HFFc6 (cell line): ENCODE results near the gene GSS. TPM values are rescaled to one million over a fixed set of nuclear protein-coding genes. Genes with fewer than 3 reads are reported as not detected.
"Not testable (repeated sequence)": the region's sequence is repeated elsewhere in the genome, so short reads cannot be mapped to it uniquely, and the experiment has no call there.

Experiments
- DNase-seq: peaks from one replicate; pipeline ENCODE4 v3.0.0-alpha.2; 2018
- H3K27ac Mint-ChIP-seq: 2 replicates; pipeline ENCODE4 v1.8.0; 2020; ENCODE audit warnings: mild to moderate bottlenecking, mixed read lengths
- H3K27me3 Mint-ChIP-seq: 2 replicates; pipeline ENCODE4 v1.8.0; 2021; ENCODE audit warnings: mild to moderate bottlenecking, moderate library complexity, mixed read lengths; ENCODE audit not compliant: insufficient read depth
- H3K36me3 Mint-ChIP-seq: 2 replicates; pipeline ENCODE4 v1.8.0; 2021; ENCODE audit warnings: low read depth, mixed read lengths
- H3K4me1 Mint-ChIP-seq: 2 replicates; pipeline ENCODE4 v1.8.0; 2020; ENCODE audit warnings: low read depth, mixed read lengths
- H3K4me3 Mint-ChIP-seq: 2 replicates; pipeline ENCODE4 v1.8.0; 2020; ENCODE audit warnings: mild to moderate bottlenecking, moderate library complexity, mixed read lengths
- H3K9me3 Mint-ChIP-seq: 2 replicates; pipeline ENCODE4 v1.8.0; 2020; ENCODE audit warnings: mild to moderate bottlenecking, mixed read lengths
- microRNA-seq: library from miRNA; unstranded; fragments of <30 nt; microRNA quantifications from one replicate; pipeline ENCODE4, GENCODE V29; 2019
- total RNA-seq, 6 experiments: library from RNA; stranded (reverse); fragmentation: NEBNext Ultra II Directional; extraction: Animal tissue kit (Norgen Biotek cat#: 25700); gene quantifications; 2 replicates in 1 of 6; 3 replicates in 5 of 6; pipeline ENCODE4 v1.2.3, GENCODE V29; 2021
- TF ChIP-seq, protein P1 (sequence below): fragments of 200-600 bp; sonication (generic); IDR thresholded peaks from 2 replicates; pipeline ENCODE4 v1.5.0; 2021; ENCODE audit warnings: antibody characterized with exemption, mild to moderate bottlenecking

GSS gene
- total RNA-seq, 6 experiments from 2014 or later, result 72.1 to 86.8 (median 76.6) TPM

DNA sequence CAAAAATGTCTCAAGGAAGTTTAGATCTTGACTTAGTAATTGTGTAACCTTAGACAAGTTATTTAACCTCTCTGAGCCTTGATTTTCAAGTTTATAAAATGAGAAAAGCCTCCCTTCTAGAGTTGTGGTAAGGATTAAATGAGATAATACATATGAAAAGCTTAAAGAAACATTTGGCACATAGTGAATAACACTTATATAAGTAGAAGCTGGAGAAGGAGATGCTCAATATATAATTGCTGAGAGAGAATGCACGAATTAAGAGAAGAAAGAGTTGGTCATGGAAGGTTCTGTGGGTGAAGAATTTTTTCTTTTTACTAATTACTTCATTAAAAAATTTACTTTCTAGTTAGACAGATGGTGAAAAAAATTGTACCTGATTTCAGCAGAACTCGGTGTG, 73.9 kb downstream of the GSS start:
- no peaks in the 10 kb centered on the region for H3K9me3 Mint-ChIP-seq
- peaks cover 6% of the 10 kb centered on the region for H3K4me1 Mint-ChIP-seq
- TF ChIP-seq, protein P1, sequence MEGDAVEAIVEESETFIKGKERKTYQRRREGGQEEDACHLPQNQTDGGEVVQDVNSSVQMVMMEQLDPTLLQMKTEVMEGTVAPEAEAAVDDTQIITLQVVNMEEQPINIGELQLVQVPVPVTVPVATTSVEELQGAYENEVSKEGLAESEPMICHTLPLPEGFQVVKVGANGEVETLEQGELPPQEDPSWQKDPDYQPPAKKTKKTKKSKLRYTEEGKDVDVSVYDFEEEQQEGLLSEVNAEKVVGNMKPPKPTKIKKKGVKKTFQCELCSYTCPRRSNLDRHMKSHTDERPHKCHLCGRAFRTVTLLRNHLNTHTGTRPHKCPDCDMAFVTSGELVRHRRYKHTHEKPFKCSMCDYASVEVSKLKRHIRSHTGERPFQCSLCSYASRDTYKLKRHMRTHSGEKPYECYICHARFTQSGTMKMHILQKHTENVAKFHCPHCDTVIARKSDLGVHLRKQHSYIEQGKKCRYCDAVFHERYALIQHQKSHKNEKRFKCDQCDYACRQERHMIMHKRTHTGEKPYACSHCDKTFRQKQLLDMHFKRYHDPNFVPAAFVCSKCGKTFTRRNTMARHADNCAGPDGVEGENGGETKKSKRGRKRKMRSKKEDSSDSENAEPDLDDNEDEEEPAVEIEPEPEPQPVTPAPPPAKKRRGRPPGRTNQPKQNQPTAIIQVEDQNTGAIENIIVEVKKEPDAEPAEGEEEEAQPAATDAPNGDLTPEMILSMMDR, result no peak
- no peaks in the 10 kb centered on the region for H3K36me3 Mint-ChIP-seq
- no peaks in the 10 kb centered on the region for H3K27me3 Mint-ChIP-seq
- H3K4me3 Mint-ChIP-seq, result no peak overlapping the region
- H3K27ac Mint-ChIP-seq, result no peak overlapping the region
- no peak for DNase-seq

DNA sequence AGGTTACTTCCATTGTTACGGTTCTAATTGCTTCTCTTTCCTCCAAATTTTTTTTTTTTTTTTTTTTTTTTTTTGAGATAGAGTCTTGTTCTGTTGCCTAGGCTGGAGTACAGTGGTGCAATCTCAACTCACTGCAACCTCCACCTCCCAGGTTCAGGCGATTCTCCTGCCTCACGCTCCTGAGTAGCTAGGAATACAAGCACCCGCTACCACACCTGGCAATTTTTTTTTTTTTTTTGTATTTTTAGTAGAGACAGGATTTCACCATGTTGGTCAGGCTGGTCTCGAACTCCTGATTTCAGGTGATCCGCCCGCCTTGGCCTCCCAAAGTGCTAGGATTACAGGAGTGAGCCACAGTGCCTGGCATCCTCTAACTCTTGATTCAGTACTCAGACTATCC, 74.6 kb downstream of the GSS start:
- H3K27ac Mint-ChIP-seq, H3K36me3 Mint-ChIP-seq, H3K4me1 Mint-ChIP-seq, H3K9me3 Mint-ChIP-seq, DNase-seq, H3K27me3 Mint-ChIP-seq, H3K4me3 Mint-ChIP-seq: not testable (repeated sequence)

DNA sequence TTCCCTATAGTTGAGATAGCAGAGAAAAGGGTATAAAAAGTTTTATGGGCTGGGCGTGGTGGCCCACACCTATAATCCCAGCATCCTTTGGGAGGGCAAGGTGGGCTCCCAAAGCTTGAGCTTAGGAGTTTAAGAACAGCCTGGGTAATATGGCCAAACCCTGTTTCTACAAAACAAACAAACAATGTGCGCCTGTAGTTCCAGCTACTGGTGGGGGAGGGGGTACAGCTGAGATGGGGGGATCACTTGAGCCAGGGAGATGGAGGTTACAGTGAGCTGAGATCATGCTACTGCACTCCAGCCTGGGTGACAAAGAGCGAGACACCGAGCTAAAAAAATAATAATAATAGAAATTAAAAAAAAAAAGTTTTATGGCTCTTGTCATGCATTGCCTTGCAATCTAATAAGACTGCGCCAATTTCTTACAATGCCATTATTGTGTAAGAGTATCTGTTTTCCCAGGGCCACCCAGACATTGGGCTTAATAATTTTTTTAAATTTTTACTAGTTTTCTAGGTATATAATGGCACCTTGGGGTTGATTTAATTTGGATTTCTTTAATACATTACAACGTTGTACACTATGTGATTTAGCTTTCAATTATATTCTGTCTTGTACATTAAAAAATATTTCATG, 75.3 kb downstream of the GSS start:
- Mint-ChIP-seq H3K4me1 (peaks cover 14% of the 10 kb centered on the region), H3K9me3 (no peaks in the 10 kb centered on the region), H3K27ac (no peak overlapping the region), H3K4me3 (no peak overlapping the region), H3K27me3 (no peaks in the 10 kb centered on the region; the same call in 1 of the 2 replicates), H3K36me3 (no peaks in the 10 kb centered on the region)
- no peak for DNase-seq
- TF ChIP-seq, protein P1, result no peak

Small RNA genes within 50 kb of the gene (microRNA-seq; reads per million reads assigned to microRNA genes)
- gene MIR499A, result not detected
- not detected for gene MIR499B

Other genes with a start within 250 kb of the GSS start
- 10 to 100 TPM; 17.6 to 21.0 (median 18.4) TPM for gene NCOA6, start 130.2 kb downstream of the GSS start, total RNA-seq
- 10 to 100 TPM; 13.3 to 17.3 (median 16.1) TPM for gene GGT7, start 83.0 kb downstream of the GSS start, total RNA-seq
- 10 to 100 TPM; 13.2 to 18.0 (median 15.5) TPM for gene ACSS2, start 79.2 kb downstream of the GSS start, total RNA-seq
- gene MYH7B, start 62 bp upstream of the GSS start, total RNA-seq, result under 1 TPM in 2 of 6 experiments, not detected in 4; 0.07 to 0.19 TPM
- 10 to 100 TPM; 70.7 to 89.8 (median 81.6) TPM for gene TRPC4AP, start 137.0 kb upstream of the GSS start, total RNA-seq
- 10 to 100 TPM; 29.5 to 33.3 (median 32.0) TPM for gene EDEM2, start 191.5 kb upstream of the GSS start, total RNA-seq
- 10 to 100 TPM; 21.0 to 29.6 (median 23.4) TPM for gene PROCR, start 216.3 kb upstream of the GSS start, total RNA-seq